ENCODE measurements around the gene DLD. TPM values are rescaled to one million over a fixed set of nuclear protein-coding genes. Genes with fewer than 3 reads are reported as not detected.

DLD gene
- total and polyA plus RNA-seq, 2 of the 8 experiments (the other 6 are each of a cell fraction or from before 2014, with no cell fraction given): 63.7 to 88.5 TPM

GRCh38 chr7:107946881-107947280 is 55.9 kb downstream of the DLD start:
- peaks cover 0 to 32% (median 9%) of the 10 kb centered on the region in 4 experiments; a peak in 3 of 8 replicates for H3K36me3 ChIP-seq (ENCODE audit: control insufficient read depth in 2 of 4, insufficient read depth in 4 of 4, low read length in 3 of 4)
- CTCF ChIA-PET (ENCODE audit: partially characterized antibody): interaction anchor here (0.8 kb wide), 2 partner anchors 13 to 198 kb away, joined by 3 read pairs; no protein-coding TSS in a partner anchor

More at GRCh38 chr7:107946881-107947280, 55.9 kb downstream of the DLD start:
- Histone ChIP-seq H4K8ac (ENCODE audit: extremely low read depth, insufficient read depth, low read length) (no peak overlapping the region), H2BK5ac (ENCODE audit: low read depth, low read length) (no peak overlapping the region), H4K20me1 (replicated peaks in 1 of 2; ENCODE audit: control insufficient read depth in 1 of 2, insufficient read depth in 2 of 2, low read length in 2 of 2) (no peaks in the 10 kb centered on the region), H2BK12ac (ENCODE audit: low read depth, low read length) (no peak overlapping the region), H3K4ac (replicated peaks; ENCODE audit: insufficient read length, low read depth, low read length) (no peak overlapping the region), H2AFZ (ENCODE audit: low read length) (no peak overlapping the region), H3K9me3 (ENCODE audit: insufficient read depth in 2 of 2, low read depth in 1 of 2, low read length in 1 of 2) (no peaks in the 10 kb centered on the region), H4K5ac (ENCODE audit: insufficient read length, low read depth, low read length) (no peak overlapping the region), H3K9ac (replicated peaks in 1 of 4; ENCODE audit: extremely low read depth in 1 of 4, low read depth in 3 of 4, low read length in 3 of 4) (no peak overlapping the region), H3K56ac (replicated peaks; ENCODE audit: insufficient read length, low read depth, low read length) (no peak overlapping the region), H2AK5ac (ENCODE audit: low read depth, low read length) (no peak overlapping the region), H3K4me2 (ENCODE audit: insufficient read depth in 1 of 2, low read depth in 2 of 2, low read length in 2 of 2) (no peak overlapping the region), H3K79me1 (ENCODE audit: low read depth, low read length) (no peaks in the 10 kb centered on the region), H3K27me3 (replicated peaks in 1 of 4; ENCODE audit: control insufficient read depth in 3 of 4, extremely low read depth in 1 of 4, insufficient read depth in 3 of 4, low read length in 3 of 4) (no peaks in the 10 kb centered on the region), H3K79me2 (ENCODE audit: control insufficient read depth in 1 of 2, insufficient read depth in 2 of 2, low read length in 2 of 2) (no peaks in the 10 kb centered on the region), H3K27ac (ENCODE audit: low read depth, low read length) (no peak overlapping the region), H3K18ac (ENCODE audit: extremely low read depth, low read length) (no peak overlapping the region), H3K4me3 (ENCODE audit: extremely low read depth in 1 of 4, insufficient read depth in 2 of 4, low read depth in 3 of 4, low read length in 4 of 4) (no peak overlapping the region), H3K23ac (ENCODE audit: insufficient read length) (no peak overlapping the region), H4K91ac (replicated peaks; ENCODE audit: insufficient read length, low read length) (no peak overlapping the region), H3K4me1 (replicated peaks in 1 of 4; ENCODE audit: control insufficient read depth in 3 of 4, insufficient read depth in 4 of 4, low read length in 3 of 4) (peaks cover 0 to 6% (median 3%) of the 10 kb centered on the region in 4 experiments; a peak in 4 of 7 replicates), H3K23me2 (ENCODE audit: low read depth, low read length) (no peaks in the 10 kb centered on the region), H2BK120ac (replicated peaks; ENCODE audit: low read depth, low read length) (no peak overlapping the region), H3K14ac (ENCODE audit: insufficient read length) (no peak overlapping the region), H2BK20ac (ENCODE audit: low read length) (no peak overlapping the region), H2BK15ac (ENCODE audit: low read length) (no peak overlapping the region)
- WGBS, 2 experiments (ENCODE audit: extremely low coverage in 1 of 2, insufficient coverage in 1 of 2, insufficient read length in 1 of 2, insufficient replicate concordance in 2 of 2, low coverage in 1 of 2, low lambda C conversion rate in 2 of 2, missing lambda C conversion rate in 1 of 2): 93% methylated on average over 6 of the region's 6 CpGs; no CpG with 5 or more reads in 1 of the 2 experiments
- DNase-seq (ENCODE audit: low read depth in 1 of 2, low spot score in 2 of 2): no peak
- no peak for FAIRE-seq
- POLR2A ChIA-PET (ENCODE audit: partially characterized antibody): interaction anchor here (0.7 to 1.0 kb wide), 2 partner anchors 9 to 779 kb away, joined by 3 to 4 read pairs; no protein-coding TSS in a partner anchor
- TF ChIP-seq EZH2 (IDR thresholded peaks at IDR 0.05; ENCODE audit: low read depth, low read length, severe bottlenecking) (no peak), KDM1A (IDR thresholded peaks at IDR 0.05; ENCODE audit: borderline replicate concordance, low read length) (no peak), SIN3A (conservative IDR thresholded peaks at IDR 0.05 in 1 of 2, IDR thresholded peaks at IDR 0.05 in 1 of 2; ENCODE audit: low read depth in 1 of 2, low read length in 2 of 2) (no peak), SUZ12 (IDR thresholded peaks at IDR 0.05; ENCODE audit: low read length) (no peak), GTF2F1 (IDR thresholded peaks at IDR 0.05; ENCODE audit: borderline replicate concordance, low read depth, low read length) (no peak)

Measured in H1 (cell line).